HUES64 (cell line): Measurements from ENCODE around the gene HLA-DRB1.
"Not testable (repeated sequence)": the region's sequence is repeated elsewhere in the genome, so short reads cannot be mapped to it uniquely, and the experiment has no call there.

Source experiments
- H3K27ac ChIP-seq: 2 replicates; pipeline ENCODE4 v1.7.0; 2013; ENCODE audit warnings: low read depth, low read length, inconsistent platforms
- H3K27me3 ChIP-seq: 2 replicates; pipeline ENCODE4 v1.6.1; 2013; ENCODE audit warnings: mild to moderate bottlenecking, low read length; ENCODE audit not compliant: insufficient read depth
- H3K36me3 ChIP-seq: 2 replicates; pipeline ENCODE4 v1.6.1; 2013; ENCODE audit warnings: mild to moderate bottlenecking, low read length; ENCODE audit not compliant: insufficient read depth
- H3K4me1 ChIP-seq: 2 replicates; pipeline ENCODE4 v1.6.1; 2013; ENCODE audit warnings: mild to moderate bottlenecking, low read length, moderate library complexity; ENCODE audit not compliant: insufficient read depth
- H3K4me3 ChIP-seq: 2 replicates; pipeline ENCODE4 v1.5.1; 2013; ENCODE audit warnings: mild to moderate bottlenecking, low read length, moderate library complexity
- H3K9ac ChIP-seq: 2 replicates; pipeline ENCODE4 v1.6.1; 2013; ENCODE audit warnings: mild to moderate bottlenecking, low read depth, low read length
- H3K9me3 ChIP-seq: 2 replicates; pipeline ENCODE4 v1.6.1; 2013; ENCODE audit warnings: low read depth, low read length; ENCODE audit not compliant: insufficient read depth
- WGBS: fragments of 150-250, 120-280 bp; methylation state at CpG from one replicate; pipeline ENCODE4 v1.1.7; 2013; ENCODE audit warnings: missing lambda C conversion rate; 5-methylcytosine and 5-hydroxymethylcytosine counted together

The HLA-DRB1 gene

DNA sequence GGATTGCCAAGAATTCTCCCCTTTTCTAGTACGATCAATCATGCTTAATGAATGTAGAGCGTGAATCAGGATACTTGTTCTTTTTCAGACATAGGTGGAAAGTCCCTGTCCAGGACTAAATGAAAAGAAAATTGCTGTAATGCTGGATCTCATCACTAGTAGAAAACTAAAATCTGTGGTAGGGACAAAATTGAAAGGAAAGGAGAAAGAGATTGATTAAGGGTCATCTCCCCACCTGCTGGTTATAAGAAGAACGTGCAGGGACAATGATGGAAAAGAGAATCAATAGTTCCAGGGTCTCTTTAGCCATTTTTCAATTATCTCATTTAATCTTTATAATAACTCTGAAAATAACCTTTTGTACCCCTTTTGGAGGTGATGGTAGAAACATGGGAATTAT lies 18.7 kb upstream of the HLA-DRB1 start:
- no peaks in the 10 kb centered on the region for H3K9me3 ChIP-seq
- H3K36me3 ChIP-seq = no peaks in the 10 kb centered on the region
- no peak overlapping the region for H3K9ac ChIP-seq
- H3K4me1 ChIP-seq = peaks cover 8% of the 10 kb centered on the region
- H3K27ac ChIP-seq = no peak overlapping the region
- no peak overlapping the region for H3K4me3 ChIP-seq
- WGBS = 64% methylated on average over 3 of the region's 3 CpGs
- H3K27me3 ChIP-seq = no peaks in the 10 kb centered on the region

DNA sequence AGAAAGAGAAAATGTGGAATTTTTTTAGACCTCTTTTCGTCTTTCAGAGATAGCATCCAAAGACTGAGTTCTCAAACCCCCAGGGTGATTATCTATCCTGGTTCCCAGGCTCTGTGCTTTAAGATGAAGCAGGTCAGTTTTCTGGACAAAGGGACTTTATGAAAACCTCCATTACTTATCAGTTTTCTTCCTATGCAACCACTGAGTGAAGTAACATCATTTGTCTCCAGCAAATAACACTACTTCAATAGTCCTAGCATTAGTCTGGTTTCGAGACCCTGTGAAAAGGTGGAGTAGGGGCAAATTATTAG lies 18.3 kb upstream of the HLA-DRB1 start:
- Histone ChIP-seq H3K4me1 (peaks cover 8% of the 10 kb centered on the region), H3K4me3 (no peak overlapping the region), H3K9me3 (no peaks in the 10 kb centered on the region), H3K27me3 (no peaks in the 10 kb centered on the region), H3K9ac (no peak overlapping the region), H3K36me3 (no peaks in the 10 kb centered on the region), H3K27ac (no peak overlapping the region)
- WGBS = 61% methylated on average over 2 of the region's 2 CpGs

DNA sequence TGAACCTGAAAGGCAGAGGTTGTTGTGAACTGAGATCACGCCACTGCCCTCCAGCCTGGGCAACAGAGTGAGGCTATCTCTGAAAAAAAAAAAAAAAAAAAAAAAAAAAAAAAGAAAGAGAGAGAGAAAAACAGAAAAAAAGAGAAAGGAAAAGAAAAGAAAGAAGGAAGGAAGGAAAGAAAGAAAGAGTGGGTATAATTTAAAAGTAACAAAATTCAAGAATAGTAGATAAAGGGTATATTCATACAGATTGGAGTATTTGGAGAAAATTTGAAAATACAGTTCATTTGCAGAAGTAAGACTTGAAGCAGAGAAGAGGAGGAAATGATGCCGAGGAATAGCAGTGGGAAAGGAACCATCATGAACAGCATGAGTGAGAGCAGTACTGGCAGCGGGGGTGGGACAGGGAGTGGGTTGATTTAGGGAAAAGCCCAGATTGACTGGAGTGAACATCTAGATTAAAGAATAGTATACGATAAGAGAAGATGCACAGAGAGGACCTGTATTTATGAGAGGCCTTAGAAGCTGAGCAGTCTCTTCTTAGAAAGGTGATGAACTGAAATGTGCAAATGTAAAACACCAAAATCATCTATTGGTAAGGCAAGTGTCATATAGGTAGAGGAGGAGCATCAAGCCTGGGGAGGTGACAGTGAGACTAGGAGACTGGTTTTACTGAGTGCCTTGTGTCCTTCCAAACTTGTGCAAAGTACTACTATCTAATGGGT lies 17.8 kb upstream of the HLA-DRB1 start:
- Histone ChIP-seq H3K9me3 (no peaks in the 10 kb centered on the region), H3K4me3 (no peak overlapping the region), H3K27ac (no peak overlapping the region), H3K4me1 (peaks cover 8% of the 10 kb centered on the region), H3K9ac (no peak overlapping the region), H3K36me3 (no peaks in the 10 kb centered on the region), H3K27me3 (no peaks in the 10 kb centered on the region)
- 81% methylated on average over 4 of the region's 4 CpGs for WGBS

DNA sequence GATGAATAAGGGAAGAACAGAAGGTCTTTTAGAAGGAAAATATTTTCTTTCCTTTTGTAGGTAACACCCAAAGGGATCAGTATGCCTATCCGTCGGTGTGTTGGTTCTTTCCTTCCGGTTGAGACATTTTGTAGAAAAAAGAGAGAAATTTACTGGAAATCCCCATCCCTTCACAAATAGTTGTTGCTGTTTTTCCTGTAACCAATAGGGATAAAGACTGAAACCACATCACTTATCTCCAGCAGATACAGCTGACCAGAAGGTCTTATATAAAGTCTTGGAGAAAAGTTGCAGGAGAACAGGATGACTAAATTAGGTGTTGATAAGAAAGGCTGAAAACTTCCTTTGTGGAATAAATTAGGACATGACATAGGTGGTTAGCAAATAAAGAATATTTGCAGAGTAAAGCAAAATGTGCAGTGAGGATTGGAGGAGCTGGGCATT lies 14.8 kb upstream of the HLA-DRB1 start:
- Histone ChIP-seq H3K9ac (no peak overlapping the region), H3K36me3 (no peaks in the 10 kb centered on the region), H3K4me1 (peaks cover 2% of the 10 kb centered on the region; the same call in 1 of the 2 replicates), H3K27me3 (no peaks in the 10 kb centered on the region), H3K4me3 (no peak overlapping the region), H3K27ac (no peak overlapping the region), H3K9me3 (peaks cover 2% of the 10 kb centered on the region; the same call in 1 of the 2 replicates)
- WGBS = 67% methylated on average over 1 of the region's 3 CpGs

DNA sequence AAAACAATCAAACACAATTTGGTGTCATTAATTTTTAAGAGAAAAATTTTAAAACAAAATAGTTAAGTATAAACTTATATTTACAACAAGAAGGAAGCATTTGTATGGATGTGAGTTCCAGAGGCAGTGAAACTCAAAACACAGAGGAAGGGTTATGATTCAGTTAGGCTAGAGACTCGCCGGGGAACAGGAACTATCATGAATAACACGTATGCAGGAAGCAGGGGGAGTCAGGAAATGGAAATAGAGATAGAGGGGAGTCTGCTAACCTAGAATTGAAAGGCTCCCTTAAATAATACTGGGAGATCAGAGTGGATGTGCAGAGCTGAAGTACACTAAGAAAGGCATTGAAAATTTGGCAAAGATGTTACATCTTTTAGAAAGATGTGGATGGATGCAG lies 14.2 kb upstream of the HLA-DRB1 start:
- Histone ChIP-seq H3K4me3 (no peak overlapping the region), H3K9ac (no peak overlapping the region)

DNA sequence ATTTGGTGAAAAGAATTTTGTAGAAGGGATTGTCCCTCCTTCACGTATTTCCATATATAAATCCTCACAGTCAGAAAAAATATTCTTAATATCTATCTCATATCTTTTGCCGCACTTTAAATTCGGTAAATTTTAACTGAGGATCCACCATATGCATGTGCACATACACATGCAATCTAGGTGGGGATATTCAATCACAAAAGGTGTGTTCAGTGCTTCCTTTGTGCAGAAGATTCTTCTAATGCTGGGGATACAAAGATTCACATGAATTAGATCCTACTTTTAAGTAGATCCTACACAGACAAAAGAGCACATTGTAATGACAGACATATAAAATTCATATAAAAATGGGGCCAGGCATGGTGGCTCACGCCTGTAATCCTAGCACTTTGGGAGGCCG lies 13.6 kb upstream of the HLA-DRB1 start:
- Histone ChIP-seq H3K4me1 (no peaks in the 10 kb centered on the region), H3K4me3 (no peak overlapping the region), H3K9ac (no peak overlapping the region), H3K9me3 (peaks cover 2% of the 10 kb centered on the region; the same call in 1 of the 2 replicates), H3K27ac (no peak overlapping the region), H3K36me3 (no peaks in the 10 kb centered on the region), H3K27me3 (no peaks in the 10 kb centered on the region)
- 86% methylated on average over 5 of the region's 5 CpGs for WGBS

More for the DNA sequence above, 14.2 kb upstream of the HLA-DRB1 start:
- WGBS = 33% methylated on average over 3 of the region's 3 CpGs
- H3K36me3 ChIP-seq = no peaks in the 10 kb centered on the region
- H3K9me3 ChIP-seq = peaks cover 2% of the 10 kb centered on the region; the same call in 1 of the 2 replicates
- no peaks in the 10 kb centered on the region for H3K27me3 ChIP-seq
- H3K4me1 ChIP-seq = no peaks in the 10 kb centered on the region
- H3K27ac ChIP-seq = no peak overlapping the region

DNA sequence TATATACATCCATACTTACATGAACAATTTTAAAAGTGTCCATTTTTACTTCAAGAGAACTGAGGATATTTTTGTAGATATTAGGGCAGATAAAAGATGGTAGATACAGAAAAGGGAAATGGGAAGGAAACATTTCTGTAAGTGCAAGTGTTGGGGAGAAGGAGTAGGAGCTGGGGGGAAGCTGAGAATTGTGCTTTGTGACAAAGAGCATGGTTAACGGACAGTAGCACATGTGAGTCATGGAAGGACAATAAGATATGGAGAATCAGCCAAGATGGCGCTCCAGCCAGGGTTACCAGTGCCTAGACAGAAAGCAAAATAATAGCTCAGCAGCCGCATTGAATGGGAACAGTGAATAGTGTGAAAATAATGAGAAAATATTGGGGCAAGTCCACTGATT lies 12.7 kb upstream of the HLA-DRB1 start:
- no peak overlapping the region for H3K4me3 ChIP-seq
- H3K4me1 ChIP-seq = no peaks in the 10 kb centered on the region
- H3K27me3 ChIP-seq = no peaks in the 10 kb centered on the region
- H3K9ac ChIP-seq = no peak overlapping the region
- peaks cover 4% of the 10 kb centered on the region; the same call in 1 of the 2 replicates for H3K9me3 ChIP-seq
- no peak overlapping the region for H3K27ac ChIP-seq
- 66% methylated on average over 3 of the region's 3 CpGs for WGBS
- no peaks in the 10 kb centered on the region for H3K36me3 ChIP-seq

DNA sequence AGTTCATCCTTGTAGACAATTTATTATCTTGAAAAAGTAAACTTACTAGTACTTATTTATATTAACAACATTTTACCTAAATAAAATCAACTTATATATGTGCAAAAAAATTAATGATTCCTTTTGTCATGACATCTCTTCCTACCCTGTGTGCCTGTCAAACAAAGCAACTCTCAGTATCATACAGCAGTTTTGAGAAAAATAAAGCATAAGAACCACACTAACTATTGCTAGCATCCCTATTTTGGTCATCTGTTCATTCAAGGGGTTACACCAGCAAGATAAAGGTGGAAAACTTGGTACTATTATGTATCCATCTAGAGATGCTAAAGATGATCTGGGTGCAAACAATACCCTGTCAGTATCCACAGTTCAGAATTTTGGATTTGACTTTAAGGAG lies 7.4 kb upstream of the HLA-DRB1 start:
- Histone ChIP-seq H3K9ac (no peak overlapping the region), H3K27ac (no peak overlapping the region), H3K27me3 (no peaks in the 10 kb centered on the region), H3K4me3 (no peak overlapping the region), H3K4me1 (no peaks in the 10 kb centered on the region), H3K36me3 (no peaks in the 10 kb centered on the region), H3K9me3 (peaks cover 8% of the 10 kb centered on the region; the same call in 1 of the 2 replicates)

DNA sequence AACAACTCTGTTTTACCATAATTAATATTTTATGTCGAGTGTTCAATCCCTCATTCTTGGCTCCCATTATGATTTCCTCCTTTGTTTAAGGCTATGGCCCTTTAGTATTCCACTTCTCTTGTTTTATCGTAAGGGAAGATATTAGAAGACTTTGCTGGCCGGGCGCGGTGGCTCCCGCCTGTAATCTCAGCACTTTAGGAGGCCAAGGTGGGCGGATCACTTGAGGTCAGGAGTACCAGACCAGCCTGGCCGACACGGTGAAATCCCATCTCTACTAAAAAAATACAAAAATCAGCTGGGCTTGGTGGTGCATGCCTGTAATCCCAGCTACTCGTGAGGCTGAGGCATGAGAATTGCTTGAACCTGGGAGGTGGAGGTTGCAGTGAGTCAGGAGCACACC lies 1.1 kb upstream of the HLA-DRB1 start:
- H3K27ac ChIP-seq, H3K4me3 ChIP-seq, H3K4me1 ChIP-seq, H3K9me3 ChIP-seq, H3K9ac ChIP-seq, H3K36me3 ChIP-seq, H3K27me3 ChIP-seq: not testable (repeated sequence)
- WGBS = 98% methylated on average over 10 of the region's 10 CpGs

DNA sequence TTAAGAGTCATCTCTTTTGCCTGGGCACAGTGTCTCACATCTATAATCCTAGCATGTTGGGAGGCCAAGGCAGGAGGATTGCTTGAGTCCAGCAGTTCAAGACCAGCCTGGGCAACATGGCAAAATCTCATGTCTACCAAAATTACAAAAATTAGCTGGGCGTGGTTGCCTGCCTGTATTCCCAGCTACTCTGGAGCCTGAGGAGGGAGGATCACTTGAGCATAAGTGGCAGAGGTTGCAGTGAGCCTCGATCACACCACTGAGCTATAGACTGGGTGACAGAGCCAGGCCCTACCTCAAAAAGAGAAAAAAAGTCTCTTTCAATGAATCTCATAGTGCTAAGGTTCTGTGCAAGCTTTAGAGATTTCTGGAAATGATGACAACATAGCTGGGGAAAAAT lies 1.5 kb downstream of the HLA-DRB1 start:
- Histone ChIP-seq H3K9me3 (no peaks in the 10 kb centered on the region), H3K27ac (no peak overlapping the region), H3K36me3 (no peaks in the 10 kb centered on the region), H3K9ac (no peak overlapping the region), H3K4me1 (no peaks in the 10 kb centered on the region), H3K27me3 (peaks cover 10% of the 10 kb centered on the region), H3K4me3 (no peak overlapping the region)
- WGBS = 100% methylated on average over 1 of the region's 2 CpGs

DNA sequence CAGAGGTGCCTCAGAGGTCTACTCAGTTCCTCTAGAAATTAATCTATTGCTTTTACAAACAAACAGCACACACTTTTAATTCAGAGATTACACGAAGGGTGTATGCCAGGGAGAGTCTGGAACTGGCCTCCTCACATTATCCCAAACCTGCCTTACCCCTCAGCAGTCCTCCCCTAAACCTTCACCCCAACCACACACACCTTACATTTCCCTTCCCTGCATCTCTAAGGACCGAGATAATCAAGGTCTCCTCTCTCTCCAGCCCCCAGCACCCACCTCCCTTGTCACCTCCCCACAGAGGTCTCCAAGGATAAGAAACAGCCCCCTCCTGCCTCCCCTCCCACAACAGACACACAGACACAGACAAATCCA lies 6.1 kb downstream of the HLA-DRB1 start:
- WGBS = 32% methylated on average over 2 of the region's 2 CpGs
- no peak overlapping the region for H3K9ac ChIP-seq
- peak overlapping the region; percentile 73 for H3K4me3 ChIP-seq
- H3K27me3 ChIP-seq = peaks cover 10% of the 10 kb centered on the region
- H3K27ac ChIP-seq = no peak overlapping the region
- H3K4me1 ChIP-seq = no peaks in the 10 kb centered on the region
- no peaks in the 10 kb centered on the region for H3K36me3 ChIP-seq
- H3K9me3 ChIP-seq = no peaks in the 10 kb centered on the region
